Peyer's patch (tissue), 4 donors: ENCODE measurements around the gene GCC1.

ENCODE experiments used
- CTCF ChIP-seq, 6 experiments: fragments of 450-650 bp in 4 of 6; fragments of 200-600 bp in 2 of 6; sonication (generic) in 1 of 6; IDR thresholded peaks; one replicate each; pipeline ENCODE4 v1.5.1; 2017 to 2019; ENCODE audit warnings: antibody characterized with exemption in 6 of 6, mild to moderate bottlenecking in 3 of 6, moderate library complexity in 1 of 6
- POLR2A ChIP-seq, 2 donors: fragments of 450-650 bp; IDR thresholded peaks; one replicate each; pipeline ENCODE4 v1.5.1; 2017; ENCODE audit warnings: antibody characterized with exemption in 2 of 2, mild to moderate bottlenecking in 2 of 2, moderate library complexity in 2 of 2

GRCh38 chr7:127588019-127588696 lies 2.8 kb upstream of the GCC1 start, which contains the start of gene ARF5:
- TF ChIP-seq CTCF (IDR thresholded peaks at IDR 0.05) (peak in 1 of 6 experiments; percentile 4), POLR2A (IDR thresholded peaks at IDR 0.05) (peak; percentile 49 to 66)
